IMR-90 (cell line): Measurements from ENCODE around the gene BANF1. TPM values are rescaled to one million over a fixed set of nuclear protein-coding genes. Genes with fewer than 3 reads are reported as not detected.

Source experiments
- ATAC-seq: fragments of 200-7000 bp; cut with Tn5 transposase; 2 replicates; pipeline ENCODE4 v1.9.1; 2020; ENCODE audit warnings: low read depth, mild to moderate bottlenecking, moderate library complexity
- BruUV-seq: library from RNA; stranded (reverse); fragments of 400-500 nt; replicated peaks from 2 replicates; lab custom pipeline; 2021; lab: Mats Ljungman, UMichigan
- CTCF ChIA-PET: fragments of 300-600 bp; formaldehyde crosslinking; extraction: SDS; loops from one replicate; lab custom pipeline; 2021; ENCODE audit warnings: antibody characterized with exemption; lab: Yijun Ruan, JAX
- POLR2A ChIA-PET: fragments of 300-600 bp; sonication (Branson Sonifier 250); formaldehyde crosslinking; loops from one replicate; lab custom pipeline; 2022; ENCODE audit warnings: antibody characterized with exemption; ENCODE audit not compliant: unreplicated experiment; lab: Charles Lee
- DNase-seq: peaks from one replicate; pipeline ENCODE4 v3.0.0; 2013
- H2AFZ ChIP-seq: replicated peaks from 2 replicates; pipeline ENCODE3; 2013; ENCODE audit warnings: low read length, mild to moderate bottlenecking; ENCODE audit not compliant: poor library complexity
- H2AK5ac ChIP-seq: 2 replicates; pipeline ENCODE4 v1.6.1; 2013; ENCODE audit warnings: low read depth, low read length, inconsistent platforms
- H2AK9ac ChIP-seq: replicated peaks from 2 replicates; pipeline ENCODE3; 2013; ENCODE audit warnings: mild to moderate bottlenecking, low read depth, low read length, moderate library complexity; ENCODE audit not compliant: poor library complexity
- H2BK120ac ChIP-seq: 2 replicates; pipeline ENCODE4 v1.6.1; 2013; ENCODE audit warnings: low read depth, low read length, inconsistent platforms
- H2BK15ac ChIP-seq: 3 replicates; pipeline ENCODE4 v1.6.1; 2013; ENCODE audit warnings: low read depth, low read length, inconsistent platforms
- H2BK20ac ChIP-seq: 2 replicates; pipeline ENCODE4 v1.6.1; 2013; ENCODE audit warnings: low read depth, mild to moderate bottlenecking, inconsistent platforms, low read length, moderate library complexity
- H2BK5ac ChIP-seq: 2 replicates; pipeline ENCODE4 v1.6.1; 2013; ENCODE audit warnings: mild to moderate bottlenecking, low read depth, low read length, inconsistent platforms; ENCODE audit not compliant: poor library complexity, severe bottlenecking
- H3K14ac ChIP-seq: replicated peaks from 2 replicates; pipeline ENCODE4 v1.6.1; 2013; ENCODE audit warnings: low read depth, low read length, inconsistent platforms
- H3K18ac ChIP-seq: 2 replicates; pipeline ENCODE4 v1.6.1; 2013; ENCODE audit warnings: low read depth, low read length, control low read depth
- H3K23ac ChIP-seq: 2 replicates; pipeline ENCODE4 v1.6.1; 2013; ENCODE audit warnings: low read depth, low read length, inconsistent platforms
- H3K27ac ChIP-seq: 2 replicates; pipeline ENCODE4 v1.5.1; 2013; ENCODE audit warnings: mild to moderate bottlenecking, control low read depth, low read length; ENCODE audit not compliant: insufficient read depth
- H3K27me3 ChIP-seq: 2 replicates; pipeline ENCODE4 v1.6.1; 2013; ENCODE audit warnings: low read length; ENCODE audit not compliant: control insufficient read depth, insufficient read depth
- H3K36me3 ChIP-seq: 2 replicates; pipeline ENCODE4 v1.6.1; 2013; ENCODE audit warnings: low read length, mixed read lengths; ENCODE audit not compliant: control insufficient read depth, insufficient read depth
- H3K4ac ChIP-seq: 2 replicates; pipeline ENCODE4 v1.6.1; 2013; ENCODE audit warnings: low read depth, low read length, inconsistent platforms
- H3K4me1 ChIP-seq: 2 replicates; pipeline ENCODE4 v1.6.1; 2013; ENCODE audit warnings: low read length, mixed read lengths; ENCODE audit not compliant: control insufficient read depth, insufficient read depth
- H3K4me2 ChIP-seq: 2 replicates; pipeline ENCODE4 v1.6.1; 2013; ENCODE audit warnings: low read depth, mild to moderate bottlenecking, control low read depth, low read length, moderate library complexity
- H3K4me3 ChIP-seq: 2 replicates; pipeline ENCODE4 v1.5.1; 2013; ENCODE audit warnings: low read depth, mild to moderate bottlenecking, control low read depth, low read length, moderate library complexity; ENCODE audit not compliant: insufficient read depth
- H3K56ac ChIP-seq: 2 replicates; pipeline ENCODE4 v1.6.1; 2013; ENCODE audit warnings: low read length, inconsistent platforms; ENCODE audit not compliant: insufficient read depth; ENCODE audit errors: extremely low read depth
- H3K79me1 ChIP-seq, 2 experiments: 2 replicates each; pipeline ENCODE4 v1.6.1; 2013; ENCODE audit warnings: low read length in 2 of 2, inconsistent platforms in 1 of 2, low read depth in 1 of 2
- H3K9ac ChIP-seq: 2 replicates; pipeline ENCODE4 v1.6.1; 2013; ENCODE audit warnings: low read depth, low read length, control low read depth
- H3K9me1 ChIP-seq: 2 replicates; pipeline ENCODE4 v1.6.1; 2013; ENCODE audit warnings: low read length, inconsistent platforms; ENCODE audit not compliant: insufficient read depth
- H3K9me3 ChIP-seq: 2 replicates; pipeline ENCODE4 v1.6.1; 2013; ENCODE audit warnings: low read length; ENCODE audit not compliant: control insufficient read depth, insufficient read depth
- H4K20me1 ChIP-seq: 2 replicates; pipeline ENCODE4 v1.6.1; 2013; ENCODE audit warnings: low read length, inconsistent platforms; ENCODE audit not compliant: insufficient read depth
- H4K5ac ChIP-seq: 2 replicates; pipeline ENCODE4 v1.6.1; 2013; ENCODE audit warnings: mild to moderate bottlenecking, low read depth, low read length, control low read depth
- H4K8ac ChIP-seq, 2 experiments: 2 replicates each; pipeline ENCODE4 v1.6.1; 2013; ENCODE audit warnings: low read depth in 2 of 2, low read length in 2 of 2, control low read depth in 1 of 2, inconsistent platforms in 1 of 2
- H4K91ac ChIP-seq: 2 replicates; pipeline ENCODE4 v1.6.1; 2013; ENCODE audit warnings: low read depth, low read length, inconsistent platforms; ENCODE audit not compliant: insufficient read depth
- BHLHE40 ChIP-seq: fragments of 150-350 bp; IDR thresholded peaks from 2 replicates; pipeline ENCODE4 v1.6.1; 2016; ENCODE audit warnings: mild to moderate bottlenecking, low read depth, low read length
- CEBPB ChIP-seq: IDR thresholded peaks from 2 replicates; pipeline ENCODE4 v1.6.1; 2012; ENCODE audit warnings: low read depth, low read length, improper control_type of control experiment
- FOS ChIP-seq: fragments of 150-350 bp; IDR thresholded peaks from 2 replicates; pipeline ENCODE4 v1.6.1; 2016; ENCODE audit warnings: low read depth, low read length
- MAZ ChIP-seq: IDR thresholded peaks from 2 replicates; pipeline ENCODE4 v1.6.1; 2012; ENCODE audit warnings: low read depth, mild to moderate bottlenecking, low read length, improper control_type of control experiment, moderate library complexity, borderline replicate concordance
- NFE2L2 ChIP-seq: fragments of 150-350 bp; IDR thresholded peaks from 2 replicates; pipeline ENCODE4 v1.6.1; 2016; ENCODE audit warnings: low read depth, mild to moderate bottlenecking, low read length
- POLR2A ChIP-seq: IDR thresholded peaks from 2 replicates; pipeline ENCODE4 v1.6.1; 2012; ENCODE audit warnings: mild to moderate bottlenecking, low read depth, low read length
- RCOR1 ChIP-seq: IDR thresholded peaks from 2 replicates; pipeline ENCODE4 v1.6.1; 2012; ENCODE audit warnings: mild to moderate bottlenecking, low read length, improper control_type of control experiment; ENCODE audit not compliant: insufficient replicate concordance
- RFX5 ChIP-seq: IDR thresholded peaks from 2 replicates; pipeline ENCODE4 v1.8.0; 2012; ENCODE audit warnings: low read depth, mild to moderate bottlenecking, low read length, moderate library complexity
- SMC3 ChIP-seq: fragments of 150-350 bp; IDR thresholded peaks from 2 replicates; pipeline ENCODE4 v1.6.1; 2016; ENCODE audit warnings: low read depth, mild to moderate bottlenecking, antibody characterized with exemption, low read length, moderate library complexity
- USF2 ChIP-seq: fragments of 150-350 bp; IDR thresholded peaks from 2 replicates; pipeline ENCODE4 v1.6.1; 2017; ENCODE audit warnings: mild to moderate bottlenecking, antibody characterized with exemption, low read length, low read depth
- WGBS, 2 experiments: methylation state at CpG; one replicate each; pipeline versions ENCODE4 v1.1.5 to v1.1.7; 2013; ENCODE audit warnings: missing lambda C conversion rate in 2 of 2; ENCODE audit not compliant: insufficient read length in 1 of 2; ENCODE audit errors: extremely low coverage in 2 of 2; 5-methylcytosine and 5-hydroxymethylcytosine counted together
- dilution Hi-C: fragments of 300-500 bp; cut with HindIII; formaldehyde crosslinking; loops from one replicate; pipeline ENCODE4 v1.14.3; 2018; ENCODE audit warnings: low sequenced_read_pairs; ENCODE audit not compliant: unreplicated experiment
- in situ Hi-C: fragments of 300-500 bp; cut with MboI; formaldehyde crosslinking; loops from 3 replicates; pipeline ENCODE4 v1.14.3; 2019; ENCODE audit warnings: low sequenced_read_pairs, inconsistent platforms, mixed read lengths
- intact Hi-C: fragments of 100-400 bp; cut with micrococcal nuclease; formaldehyde crosslinking; loops from 2 replicates; pipeline ENCODE4 v1.10.0; 2022
- polyA plus RNA-seq, 3 experiments: library from polyadenylated mRNA; depleted of rRNA; stranded (reverse); fragments of >200 nt; gene quantifications; 2 replicates each; pipeline ENCODE4 v1.2.3, GENCODE V29; 2012; ENCODE audit warnings: low replicate concordance in 1 of 3
- total RNA-seq: library from RNA; depleted of rRNA; stranded (reverse); fragments of >200 nt; gene quantifications from 2 replicates; pipeline ENCODE4 v1.2.3, GENCODE V29; 2012

Gene BANF1
- total and polyA plus RNA-seq, 2 of the 4 experiments (the other 2 are of a cell fraction) = 36.6 to 242 TPM

GRCh38 chr11:65982824-65983588 lies 19.3 kb upstream of the BANF1 start:
- no peaks in the 10 kb centered on the region for H4K20me1 ChIP-seq
- ChIA-PET CTCF (interaction anchor here (0.5 kb wide), 1 partner anchor 98 kb away, joined by 3 read pairs; no protein-coding TSS in a partner anchor), POLR2A (no interaction called here)
- intact Hi-C loops (no loop called here), in situ Hi-C loops (loop anchor here (10.0 kb wide), 1 partner anchor 268 kb away; the partner anchor contains the start of gene KAT5), dilution Hi-C loops (no loop called here)
- H3K79me1 ChIP-seq = no peaks in the 10 kb centered on the region
- H3K4me3 ChIP-seq = no peak overlapping the region
- no peak overlapping the region for H2AK9ac ChIP-seq
- H2BK5ac ChIP-seq = no peak overlapping the region
- no peak overlapping the region for H2BK15ac ChIP-seq
- no peaks in the 10 kb centered on the region for H3K27me3 ChIP-seq
- ATAC-seq (no peak), DNase-seq (no peak)
- BruUV-seq = no TSS peak
- no peaks in the 10 kb centered on the region for H3K9me1 ChIP-seq
- H3K4me1 ChIP-seq = no peaks in the 10 kb centered on the region
- H3K56ac ChIP-seq = no peak overlapping the region; the same call in 1 of the 2 replicates
- TF ChIP-seq NFE2L2 = no peak
- TF ChIP-seq USF2 = no peak
- no peak for TF ChIP-seq RFX5
- TF ChIP-seq RCOR1 = no peak
- TF ChIP-seq FOS = no peak
- no peak for TF ChIP-seq SMC3
- no peak for TF ChIP-seq POLR2A
- no peak for TF ChIP-seq BHLHE40
- TF ChIP-seq CEBPB = no peak
- no peak for TF ChIP-seq MAZ
- WGBS, 2 experiments = 93% methylated on average over 4 of the region's 22 CpGs; no CpG with 5 or more reads in 1 of the 2 experiments
- H2BK120ac ChIP-seq = no peak overlapping the region
- H3K4me2 ChIP-seq = no peak overlapping the region
- no peak overlapping the region for H2AFZ ChIP-seq
- H3K4ac ChIP-seq = no peak overlapping the region
- no peak overlapping the region for H3K23ac ChIP-seq
- 0 out of 2 replicates have a peak overlapping the region, but pooled peaks have one; percentile 36 for H3K9ac ChIP-seq
- H4K8ac ChIP-seq = no peak overlapping the region
- H2AK5ac ChIP-seq = no peak overlapping the region
- H3K18ac ChIP-seq = no peak overlapping the region
- no peaks in the 10 kb centered on the region for H3K9me3 ChIP-seq
- H4K91ac ChIP-seq = no peak overlapping the region
- no peak overlapping the region for H2BK20ac ChIP-seq
- H3K27ac ChIP-seq = no peak overlapping the region
- H3K14ac ChIP-seq = no peak overlapping the region
- no peak overlapping the region for H4K5ac ChIP-seq
- peaks cover 21% of the 10 kb centered on the region for H3K36me3 ChIP-seq
